K562 (cell line): Measurements from ENCODE around the gene KCTD11. TPM values are rescaled to one million over a fixed set of nuclear protein-coding genes. Genes with fewer than 3 reads are reported as not detected.
"Not testable (repeated sequence)": the region's sequence is repeated elsewhere in the genome, so short reads cannot be mapped to it uniquely, and the experiment has no call there.

Source experiments
- ATAC-seq: fragments of 200-7000 bp; cut with Tn5 transposase; 3 replicates; pipeline ENCODE4 v1.9.1; 2020; ENCODE audit warnings: moderate library complexity
- BruUV-seq: library from RNA; stranded (reverse); fragments of 400-500 nt; replicated peaks from 2 replicates; lab custom pipeline; 2021; lab: Mats Ljungman, UMichigan
- CTCF ChIA-PET: fragments of 300-600 bp; formaldehyde crosslinking; extraction: SDS; loops from one replicate; lab custom pipeline; 2021; ENCODE audit warnings: low intra/inter-chr PET ratio; lab: Yijun Ruan, JAX
- POLR2A ChIA-PET: fragments of 300-600, 350-650 bp; sonication (Branson Sonifier 250); formaldehyde crosslinking; extraction: SDS; loops from one replicate; lab custom pipeline; 2021; ENCODE audit warnings: antibody characterized with exemption, inconsistent platforms; lab: Yijun Ruan, JAX
- DNase-seq, 4 experiments: peaks; one replicate each; pipeline versions ENCODE4 v3.0.0 to v3.0.0-alpha.2; 2011 to 2018; ENCODE audit warnings: low spot score in 3 of 4, mixed read lengths in 3 of 4; ENCODE audit errors: extremely low read depth in 1 of 4
- FAIRE-seq: peaks from 2 replicates; lab custom pipeline; 2011; peaks lifted over from hg19 to GRCh38; lab: Jason Lieb, UNC
- H2AFZ ChIP-seq: 2 replicates; pipeline ENCODE4 v1.6.0; 2011; ENCODE audit warnings: low read depth, low read length, control low read depth, inconsistent platforms
- H3K27ac ChIP-seq: fragments of 200-600 bp; 3 replicates; pipeline ENCODE4 v1.8.0; 2011; ENCODE audit warnings: low read depth, mild to moderate bottlenecking, control low read depth, inconsistent platforms, low read length, moderate library complexity, mixed read lengths; ENCODE audit errors: extremely low read depth
- H3K27me3 ChIP-seq, 2 experiments: fragments of 300-600 bp in 1 of 2; 2 replicates in 1 of 2; 3 replicates in 1 of 2; pipeline versions ENCODE4 v1.6.0 to v1.8.0; 2011; ENCODE audit warnings: inconsistent platforms in 2 of 2, low read length in 2 of 2, mild to moderate bottlenecking in 1 of 2, mixed read lengths in 1 of 2, moderate library complexity in 1 of 2; ENCODE audit not compliant: control insufficient read depth in 2 of 2, insufficient read depth in 2 of 2
- H3K36me3 ChIP-seq: fragments of 300-600 bp; 3 replicates; pipeline ENCODE4 v1.8.0; 2011; ENCODE audit warnings: mild to moderate bottlenecking, low read length, inconsistent platforms; ENCODE audit not compliant: control insufficient read depth, insufficient read depth
- H3K4me1 ChIP-seq, 2 experiments: fragments of 200-600 bp in 1 of 2; replicated peaks in 1 of 2; 2 replicates in 1 of 2; 3 replicates in 1 of 2; pipeline versions ENCODE4 v1.5.1 to v1.8.0; 2011; ENCODE audit warnings: inconsistent platforms in 2 of 2, low read length in 2 of 2, mild to moderate bottlenecking in 1 of 2, mixed read lengths in 1 of 2, moderate library complexity in 1 of 2; ENCODE audit not compliant: control insufficient read depth in 2 of 2, insufficient read depth in 2 of 2
- H3K4me2 ChIP-seq: 2 replicates; pipeline ENCODE4 v1.6.1; 2011; ENCODE audit warnings: low read length, control low read depth, inconsistent platforms, mixed read lengths; ENCODE audit not compliant: insufficient read depth
- H3K4me3 ChIP-seq: fragments of 200-600 bp; sonication (generic), shearing (Covaris generic); 2 replicates; pipeline ENCODE4 v1.5.1; 2016; ENCODE audit warnings: control low read depth, inconsistent platforms
- H3K79me2 ChIP-seq: fragments of 200-600 bp; 3 replicates; pipeline ENCODE4 v1.8.0; 2011; ENCODE audit warnings: low read length, inconsistent platforms; ENCODE audit not compliant: control insufficient read depth, insufficient read depth
- H3K9ac ChIP-seq, 2 experiments: 2 replicates each; pipeline versions ENCODE4 v1.6.0 to v1.6.1; 2011; ENCODE audit warnings: low read depth in 2 of 2, low read length in 2 of 2, control low read depth in 1 of 2, inconsistent platforms in 1 of 2, mild to moderate bottlenecking in 1 of 2, mixed read lengths in 1 of 2; ENCODE audit not compliant: insufficient read depth in 1 of 2
- H3K9me1 ChIP-seq: one replicate; pipeline ENCODE4 v1.6.0; 2011; ENCODE audit warnings: inconsistent platforms, mild to moderate bottlenecking, low read length, moderate library complexity; ENCODE audit not compliant: control insufficient read depth, insufficient read depth
- H3K9me3 ChIP-seq: replicated peaks from 2 replicates; pipeline ENCODE4 v1.5.1; 2011; ENCODE audit warnings: low read depth, low read length, inconsistent platforms; ENCODE audit not compliant: control insufficient read depth, insufficient read depth
- H4K20me1 ChIP-seq: replicated peaks from 2 replicates; pipeline ENCODE4 v1.6.1; 2011; ENCODE audit warnings: low read length, inconsistent platforms, mixed read lengths; ENCODE audit not compliant: control insufficient read depth, insufficient read depth
- FOSL1 ChIP-seq: fragments of 200-800 bp; sonication (Bioruptor generic); conservative IDR thresholded peaks from 2 replicates; pipeline ENCODE4 v1.6.1; 2016; ENCODE audit warnings: missing genetic modification characterization, missing compliant biosample characterization
- SLC30A9 ChIP-seq: fragments of 250-450 bp; sonication (Bioruptor Pico); IDR thresholded peaks from 2 replicates; pipeline ENCODE4 v1.8.0; 2022; ENCODE audit warnings: mild to moderate bottlenecking, moderate library complexity
- ZFP91 ChIP-seq: sonication (generic); formaldehyde crosslinking; IDR thresholded peaks from 2 replicates; pipeline ENCODE4 v1.8.0; 2022; ENCODE audit warnings: mild to moderate bottlenecking, missing genetic modification reagents
- ZNF583 ChIP-seq: fragments of 250-450 bp; sonication (Bioruptor Pico); IDR thresholded peaks from 2 replicates; pipeline ENCODE4 v1.4.0; 2020
- WGBS: fragments of 100-300 bp; shearing (Covaris generic); methylation state at CpG from one replicate; pipeline ENCODE4 v1.1.6; 2016; ENCODE audit warnings: low coverage, mixed read lengths; ENCODE audit not compliant: insufficient coverage; ENCODE audit errors: missing lambda C conversion rate; 5-methylcytosine and 5-hydroxymethylcytosine counted together
- in situ Hi-C: fragments of 300-500 bp; cut with MboI; formaldehyde crosslinking; loops from 4 replicates; pipeline ENCODE4 v1.15.0; 2018; ENCODE audit warnings: inconsistent platforms, mixed read lengths
- intact Hi-C: fragments of 100-400 bp; cut with micrococcal nuclease; formaldehyde crosslinking; loops from 2 replicates; pipeline ENCODE4 v1.14.2; 2022
- polyA plus RNA-seq, 8 experiments: library from polyadenylated mRNA; depleted of rRNA in 4 of 8; stranded (reverse) in 5 of 8; unstranded in 3 of 8; fragments of >200 nt; fragmentation: Nextera tagmentation in 2 of 8; fragmentation: Illumina TruSeq in 1 of 8; extraction: Ambion mirVana in 2 of 8; extraction: Trizol in 1 of 8; gene quantifications; 2 replicates each; pipeline versions ENCODE4 v1.2.1 to v1.2.3, GENCODE V29; 2011 to 2014; ENCODE audit warnings: inconsistent platforms in 1 of 8, missing spikeins in 1 of 8
- total RNA-seq, 7 experiments: library from RNA; depleted of rRNA in 6 of 7; stranded (reverse); fragments of >200 nt in 6 of 7; fragmentation: Illumina TruSeq in 2 of 7; extraction: Trizol in 2 of 7; gene quantifications; 2 replicates each; pipeline versions ENCODE4 v1.2.1 to v1.2.3, GENCODE V29; 2011 to 2021; ENCODE audit warnings: low replicate concordance in 1 of 7
- TF ChIP-seq, protein P1 (sequence below): fragments of 450-650 bp; conservative IDR thresholded peaks from 2 replicates; pipeline ENCODE4 v1.6.1; 2016; ENCODE audit warnings: missing genetic modification characterization, low read depth, mild to moderate bottlenecking, control low read depth, missing compliant biosample characterization

Gene KCTD11
- total and polyA plus RNA-seq, 9 of the 15 experiments (the other 6 are each of a cell fraction or from before 2014, with no cell fraction given) = 0.01 to 3.2 (median 2.5) TPM; not detected in 1

DNA sequence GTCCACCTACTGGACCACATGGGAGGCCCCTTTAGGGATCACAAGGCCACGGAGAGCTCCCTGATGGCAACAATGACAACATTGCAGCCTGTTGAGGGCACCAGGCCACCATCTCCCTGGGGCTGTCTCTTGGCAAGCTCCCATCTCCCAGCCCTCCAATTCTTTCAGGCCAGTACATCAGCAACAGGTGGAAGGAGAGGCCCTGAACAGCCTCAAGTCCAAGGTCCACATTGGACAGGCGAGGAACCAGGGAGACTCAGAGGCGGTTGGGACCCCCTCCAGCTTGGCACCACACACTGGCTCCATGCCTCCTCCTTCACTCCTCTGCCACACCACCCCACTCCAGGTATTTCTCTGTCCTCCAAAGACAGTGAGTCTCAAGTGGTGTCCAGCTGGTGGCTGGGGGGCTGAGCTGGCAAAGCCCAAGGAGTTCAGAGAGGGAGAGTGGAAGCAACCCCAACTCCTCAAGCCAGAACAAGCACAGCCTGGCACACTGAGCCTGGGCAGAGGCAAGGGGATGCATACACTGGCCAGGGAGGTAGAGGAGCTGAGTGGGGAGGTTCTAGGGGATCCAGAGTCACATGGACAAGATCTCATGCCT lies 16.9 kb upstream of the KCTD11 start:
- no peaks in the 10 kb centered on the region for H3K27me3 ChIP-seq
- in situ Hi-C loops (loop anchor here (10.0 kb wide), 1 partner anchor 290 kb away; the partner anchor contains the start of gene SLC16A11), intact Hi-C loops (no loop called here)
- 71% methylated on average over 3 of the region's 3 CpGs for WGBS
- H3K27ac ChIP-seq = no peak overlapping the region
- ATAC-seq (no peak), FAIRE-seq (no peak)
- H3K9me1 ChIP-seq = no peaks in the 10 kb centered on the region
- H4K20me1 ChIP-seq = no peaks in the 10 kb centered on the region
- H3K36me3 ChIP-seq = no peaks in the 10 kb centered on the region
- POLR2A ChIA-PET = interaction anchor here (0.7 to 2.8 kb wide), 3 partner anchors 9 to 21 kb away, joined by 3 to 15 read pairs (median 3); no protein-coding TSS in a partner anchor
- H3K4me1 ChIP-seq = peaks cover 15 to 36% of the 10 kb centered on the region in 2 experiments
- H3K4me3 ChIP-seq = no peak overlapping the region
- TF ChIP-seq FOSL1 = no peak
- no peak for TF ChIP-seq ZNF583
- TF ChIP-seq SLC30A9 = no peak
- TF ChIP-seq, protein P1, sequence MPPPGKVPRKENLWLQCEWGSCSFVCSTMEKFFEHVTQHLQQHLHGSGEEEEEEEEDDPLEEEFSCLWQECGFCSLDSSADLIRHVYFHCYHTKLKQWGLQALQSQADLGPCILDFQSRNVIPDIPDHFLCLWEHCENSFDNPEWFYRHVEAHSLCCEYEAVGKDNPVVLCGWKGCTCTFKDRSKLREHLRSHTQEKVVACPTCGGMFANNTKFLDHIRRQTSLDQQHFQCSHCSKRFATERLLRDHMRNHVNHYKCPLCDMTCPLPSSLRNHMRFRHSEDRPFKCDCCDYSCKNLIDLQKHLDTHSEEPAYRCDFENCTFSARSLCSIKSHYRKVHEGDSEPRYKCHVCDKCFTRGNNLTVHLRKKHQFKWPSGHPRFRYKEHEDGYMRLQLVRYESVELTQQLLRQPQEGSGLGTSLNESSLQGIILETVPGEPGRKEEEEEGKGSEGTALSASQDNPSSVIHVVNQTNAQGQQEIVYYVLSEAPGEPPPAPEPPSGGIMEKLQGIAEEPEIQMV (tag) = no peak
- TF ChIP-seq ZFP91 = no peak
- TF ChIP-seq, all 486 proteins: peak for 0
- Histone ChIP-seq H3K9ac (peak overlapping the region in 1 of 2 experiments; percentile 76; a peak in 1 of 4 replicates), H2AFZ (no peak overlapping the region), H3K4me2 (no peak overlapping the region), H3K9me3 (no peaks in the 10 kb centered on the region), H3K79me2 (no peaks in the 10 kb centered on the region)
- DNase-seq = no peak
- CTCF ChIA-PET = no interaction called here
- BruUV-seq = no TSS peak

- H4K20me1 ChIP-seq, H3K9me3 ChIP-seq, DNase-seq, H3K4me3 ChIP-seq, H3K27me3 ChIP-seq, H3K79me2 ChIP-seq, ATAC-seq, H3K27ac ChIP-seq, H3K9me1 ChIP-seq, H2AFZ ChIP-seq, intact Hi-C loops, H3K36me3 ChIP-seq, BruUV-seq, CTCF ChIA-PET, FAIRE-seq, H3K9ac ChIP-seq: not testable (repeated sequence)
- Histone ChIP-seq H3K4me2 (peak overlapping the region; percentile 55; the same call in 1 of the 2 replicates), H3K4me1 (peaks cover 11 to 29% of the 10 kb centered on the region in 2 experiments)
- POLR2A ChIA-PET = interaction anchor here (0.9 to 2.8 kb wide), 6 partner anchors 8 to 115 kb away, joined by 3 to 15 read pairs (median 3); no protein-coding TSS in a partner anchor
- in situ Hi-C loops = loop anchor here (10.0 kb wide), 1 partner anchor 291 kb away; the partner anchor contains the start of gene SLC16A11
- 65% methylated on average over 11 of the region's 13 CpGs for WGBS
Observed at GRCh38 chr17:7335765-7336164, 16.2 kb upstream of the KCTD11 start.
